HG03432 (cell line): ENCODE measurements around the gene ADGRD1.
"Not testable (repeated sequence)": the region's sequence is repeated elsewhere in the genome, so short reads cannot be mapped to it uniquely, and the experiment has no call there.

ENCODE experiments used
- ATAC-seq: cut with Tn5 transposase; IDR thresholded peaks from one replicate; pipeline ENCODE4 v1.9.1; 2021; ENCODE audit warnings: mild to moderate bottlenecking, moderate library complexity; ENCODE audit not compliant: unreplicated experiment

ADGRD1 gene

GRCh38 chr12:130937063-130937462 is 16.6 kb upstream of the ADGRD1 start:
- ATAC-seq = no peak

DNA sequence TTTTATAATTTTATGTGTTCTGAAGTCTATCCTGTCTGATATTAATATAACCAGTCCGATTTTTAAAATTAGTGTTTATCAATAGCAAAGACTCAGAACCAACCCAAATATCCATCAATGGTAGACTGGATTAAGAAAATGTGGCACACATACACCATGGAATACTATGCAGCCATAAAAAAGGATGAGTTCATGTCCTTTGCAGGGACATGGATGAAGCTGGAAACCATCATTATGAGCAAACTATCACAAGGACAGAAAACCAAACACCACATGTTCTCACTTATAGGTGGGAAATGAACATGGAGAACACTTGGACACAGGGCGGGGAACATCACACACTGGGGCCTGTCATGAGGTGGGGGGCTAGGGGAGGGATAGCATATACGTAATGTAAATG is 16.2 kb upstream of the ADGRD1 start:
- not testable (repeated sequence) for ATAC-seq

GRCh38 chr12:130938186-130938585 is 15.5 kb upstream of the ADGRD1 start:
- no peak for ATAC-seq

DNA sequence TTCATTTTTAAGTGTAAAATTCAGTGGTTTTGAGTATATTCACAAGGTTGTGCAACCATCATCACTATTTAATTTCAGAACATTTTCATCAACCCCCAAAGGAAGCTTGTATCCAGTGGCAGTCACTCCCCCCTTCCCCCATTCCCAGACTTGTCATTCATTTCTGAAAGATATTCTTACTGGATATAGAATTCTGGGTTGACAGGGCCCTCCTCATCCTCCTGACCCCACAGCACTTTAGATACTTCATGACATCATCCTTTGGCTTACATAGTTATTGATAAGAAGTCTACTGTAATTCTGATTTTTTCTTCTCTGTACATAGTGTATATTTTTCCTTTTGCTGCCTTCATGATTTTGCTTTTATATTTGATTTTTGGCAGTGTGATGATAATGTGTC is 8.8 kb upstream of the ADGRD1 start:
- no peak for ATAC-seq

DNA sequence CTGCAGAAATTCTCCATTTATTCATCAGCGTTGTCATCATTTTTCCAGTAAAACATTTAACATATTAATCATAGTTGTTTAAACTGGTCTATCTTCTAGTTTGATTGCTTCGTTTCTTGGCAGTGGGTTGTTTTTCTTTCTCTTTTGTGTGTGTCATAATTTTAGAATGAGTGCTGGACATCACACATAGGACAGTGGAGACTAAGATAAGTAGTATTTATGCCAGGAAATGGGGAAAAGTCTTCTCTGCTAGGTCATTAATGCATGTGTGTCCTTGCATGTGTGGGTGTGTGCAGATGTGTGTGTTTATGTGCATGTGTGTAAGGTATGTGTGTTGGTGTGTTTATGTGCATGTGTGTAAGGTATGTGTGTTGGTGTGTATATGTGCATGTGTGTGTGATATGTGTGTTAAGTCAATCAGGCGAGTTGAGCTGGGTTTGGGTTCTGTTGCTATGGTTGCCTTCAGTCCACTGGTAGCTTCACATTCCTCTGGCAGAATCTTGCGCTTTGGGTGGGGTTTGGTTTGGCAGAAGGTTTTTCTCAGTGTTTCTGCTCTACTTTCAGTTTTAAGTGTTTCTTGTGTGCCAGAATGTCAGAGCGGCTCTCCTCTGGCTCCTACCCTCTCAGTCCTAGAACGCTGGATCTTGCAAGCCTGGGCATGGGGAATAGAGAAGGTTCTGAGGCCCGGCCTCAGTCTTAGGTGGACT is 7.8 kb upstream of the ADGRD1 start:
- no peak for ATAC-seq

GRCh38 chr12:130947028-130947613 is 6.6 kb upstream of the ADGRD1 start:
- ATAC-seq = no peak

DNA sequence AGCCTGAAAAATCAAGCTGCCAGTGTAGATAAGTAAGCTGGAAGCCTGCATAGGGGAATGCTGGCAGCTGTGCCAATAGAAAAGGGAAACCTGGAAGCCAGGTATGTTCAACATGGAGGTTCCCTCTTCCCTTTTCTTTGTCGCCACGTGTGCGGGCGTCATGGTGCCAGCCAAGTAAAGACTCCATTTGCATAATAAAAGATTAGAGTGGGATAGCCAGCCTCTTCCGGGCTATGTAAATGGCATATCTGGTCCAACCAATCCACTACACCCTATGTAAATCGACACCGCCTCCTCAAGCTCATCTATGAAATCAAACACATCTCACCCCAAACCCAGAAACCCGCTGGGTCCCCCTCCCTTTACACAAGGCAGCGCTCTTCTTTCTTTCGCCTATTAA is 5.6 kb upstream of the ADGRD1 start:
- no peak for ATAC-seq

- ATAC-seq = no peak
Measured at GRCh38 chr12:130948751-130949150, 5.0 kb upstream of the ADGRD1 start.

DNA sequence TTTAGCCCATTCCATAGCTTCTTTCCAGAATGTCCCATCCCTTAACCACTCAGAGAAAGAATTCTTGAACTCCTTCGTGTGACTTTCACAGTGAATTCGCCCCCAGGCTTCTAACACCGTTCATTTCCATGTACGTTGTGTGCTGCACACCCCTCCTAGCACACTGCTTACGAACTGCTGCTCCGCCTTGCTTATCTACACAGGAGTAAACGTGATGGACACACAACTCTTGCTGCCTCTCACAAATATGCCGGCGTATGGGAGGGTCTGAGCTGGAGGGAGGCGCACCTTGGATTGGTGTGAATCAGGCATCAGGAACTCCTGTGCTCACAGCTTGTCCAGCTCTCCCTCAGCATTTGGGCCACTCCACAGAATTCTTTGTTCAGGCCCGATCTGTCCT is 3.9 kb upstream of the ADGRD1 start:
- ATAC-seq = no peak

DNA sequence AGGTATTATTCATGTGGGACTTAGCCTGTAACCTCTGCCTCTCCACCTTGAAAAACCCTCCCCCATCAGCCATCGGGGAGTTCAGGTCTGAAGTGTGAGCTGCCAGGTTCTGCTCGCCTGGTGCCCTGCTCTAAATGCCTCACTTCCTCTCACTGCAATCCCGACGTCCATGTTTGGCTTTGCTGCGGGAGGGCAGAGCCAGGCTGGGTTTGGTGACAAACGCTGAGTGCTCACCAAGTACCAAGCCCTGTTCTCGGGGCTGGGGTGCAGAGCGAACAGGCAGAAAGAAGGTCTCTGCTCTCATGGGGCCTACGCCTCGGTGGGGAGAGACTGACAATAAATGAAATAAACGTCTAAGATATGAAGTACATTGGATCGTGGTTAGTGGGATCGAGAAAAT is 2.1 kb upstream of the ADGRD1 start:
- ATAC-seq = no peak

GRCh38 chr12:130952171-130952954 is 1.3 kb upstream of the ADGRD1 start:
- ATAC-seq = no peak

- ATAC-seq = no peak
Measured at GRCh38 chr12:130954544-130954831, 781 bp downstream of the ADGRD1 start.

DNA sequence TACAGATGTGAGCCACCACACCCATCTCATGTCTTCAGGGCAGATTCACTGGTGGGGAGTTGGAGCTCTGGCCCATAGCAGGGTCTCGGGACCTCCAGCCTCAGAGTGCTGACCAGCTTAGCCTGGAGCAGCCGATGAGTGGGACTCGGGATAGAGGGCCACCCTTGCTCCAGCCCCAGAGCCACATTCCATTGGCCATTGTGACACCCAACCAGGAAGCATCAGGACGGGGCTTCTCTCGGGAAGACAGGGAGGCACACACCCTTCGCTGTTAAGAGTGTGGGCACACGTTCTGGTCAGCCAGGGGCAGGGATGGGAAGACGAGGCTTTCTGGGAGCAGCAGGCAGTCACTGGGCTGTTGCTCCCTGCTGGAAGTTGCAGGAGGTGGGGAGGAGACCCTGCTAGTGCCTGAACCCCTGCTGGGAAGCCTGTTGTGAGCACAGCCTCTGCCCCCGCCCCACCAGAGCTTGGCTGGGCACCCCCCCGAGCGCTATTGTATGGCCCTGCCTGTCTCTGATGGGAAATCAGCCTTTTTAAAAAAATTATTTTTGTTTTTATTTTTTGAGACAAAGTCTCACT is 1.6 kb downstream of the ADGRD1 start:
- ATAC-seq = no peak

DNA sequence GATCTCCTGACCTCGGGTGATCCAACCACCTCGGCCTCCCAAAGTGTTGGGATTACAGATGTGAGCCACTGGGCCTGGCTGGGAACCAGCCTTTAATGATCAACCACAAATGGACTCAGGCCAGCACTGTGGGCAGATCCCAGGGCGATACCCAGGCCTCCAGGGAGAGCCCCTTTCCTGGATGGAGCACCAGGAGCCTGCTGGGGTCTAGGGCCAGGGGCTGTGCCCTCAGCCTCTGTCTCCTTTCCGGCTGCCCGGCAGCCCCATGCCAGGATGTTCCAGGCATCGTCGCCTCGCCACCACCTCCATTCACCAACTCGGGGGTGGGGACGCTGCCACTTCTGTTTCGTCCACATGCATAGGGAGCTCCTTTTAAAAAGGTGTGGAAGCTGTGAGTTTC is 2.3 kb downstream of the ADGRD1 start:
- ATAC-seq = no peak

DNA sequence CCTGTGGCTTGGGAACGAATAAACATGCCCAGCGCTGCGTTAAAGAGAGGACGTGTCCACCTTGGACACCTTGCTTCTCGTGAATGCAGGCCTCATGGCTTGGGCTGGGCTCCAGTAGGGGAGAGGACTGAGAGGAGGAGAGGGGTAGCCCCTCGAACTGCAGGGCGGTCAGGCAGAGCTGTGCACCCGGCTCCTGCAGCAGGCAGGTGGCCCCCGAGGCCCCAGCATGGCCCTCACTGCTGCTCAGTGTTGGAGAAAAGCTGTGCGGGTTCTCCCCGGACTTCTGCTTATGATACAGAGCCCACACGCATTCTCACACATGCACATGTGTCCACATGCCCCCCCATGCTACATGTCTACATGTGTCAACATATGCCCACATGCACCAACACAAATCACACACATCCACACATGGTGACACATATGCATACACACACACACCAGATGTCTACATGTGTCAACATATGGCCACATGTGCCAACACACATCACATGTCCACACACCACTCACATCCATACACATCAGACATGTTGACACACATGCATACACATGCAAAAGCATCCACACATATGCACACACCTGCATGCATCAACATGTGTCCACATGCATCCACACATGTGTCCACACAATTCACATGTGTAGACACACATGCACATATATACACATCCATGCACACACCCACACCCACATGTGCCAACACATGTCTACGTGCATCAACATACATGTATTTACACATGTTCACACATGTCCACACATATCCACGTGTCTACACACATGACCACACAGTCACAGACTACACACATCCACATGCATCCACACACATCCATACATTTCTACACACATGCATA is 3.0 kb downstream of the ADGRD1 start:
- no peak for ATAC-seq

- ATAC-seq = no peak
Measured at GRCh38 chr12:130957304-130957621, 3.6 kb downstream of the ADGRD1 start.

- no peak for ATAC-seq
Measured at GRCh38 chr12:130958557-130959140, 4.9 kb downstream of the ADGRD1 start.

DNA sequence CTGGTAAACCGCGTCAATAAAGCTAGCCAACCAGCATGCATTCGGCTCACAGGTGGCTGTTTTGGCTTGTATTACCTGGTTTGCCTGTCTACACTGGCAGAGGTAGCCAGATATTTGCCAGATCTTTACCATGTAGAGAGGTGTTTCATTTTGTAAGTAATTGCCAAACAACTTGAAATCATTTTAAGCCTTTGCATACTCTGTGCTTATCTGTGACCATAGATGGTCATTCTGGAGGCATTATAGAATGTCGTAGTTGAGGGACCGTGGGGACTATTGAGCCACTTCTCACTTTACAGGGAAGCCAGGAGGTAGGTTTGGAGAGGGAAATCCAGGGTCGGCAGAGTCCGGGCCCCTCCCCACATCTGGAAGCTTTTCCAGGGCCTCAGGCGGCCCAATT is 5.9 kb downstream of the ADGRD1 start:
- ATAC-seq = no peak

GRCh38 chr12:130960058-130960457 is 6.4 kb downstream of the ADGRD1 start:
- ATAC-seq = no peak

DNA sequence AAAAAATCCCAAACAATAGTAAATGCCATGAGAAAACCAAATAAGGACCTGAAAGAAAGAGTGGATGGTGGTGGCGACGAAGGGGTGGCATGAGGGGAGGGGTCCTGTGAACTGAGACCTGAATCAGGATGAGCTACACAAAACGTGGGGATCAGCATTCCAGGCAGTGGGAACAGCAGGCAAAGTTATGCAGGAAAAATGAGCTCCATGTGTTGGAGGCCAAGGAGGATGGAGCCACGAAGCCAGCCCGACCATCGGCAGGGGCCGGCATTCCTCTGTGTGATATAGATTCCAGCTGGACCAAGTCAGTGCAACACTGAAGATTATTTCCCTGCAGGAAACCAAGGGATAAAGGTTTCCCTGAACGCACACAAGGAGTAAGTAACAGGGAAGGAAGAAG is 7.1 kb downstream of the ADGRD1 start:
- no peak for ATAC-seq

- no peak for ATAC-seq
Measured at GRCh38 chr12:130961921-130962451, 8.3 kb downstream of the ADGRD1 start.
